GM10266 (cell line): ENCODE data around the gene ZNF813.
A peak's percentile ranks its signal among the peaks of the same experiment; 100 is the strongest.

ENCODE experiments used
- DNase-seq: peaks from one replicate; pipeline ENCODE4 v3.0.0; 2012; ENCODE audit errors: extremely low spot score
- CTCF ChIP-seq: IDR thresholded peaks from 2 replicates; pipeline ENCODE4 v1.5.1; 2012; ENCODE audit warnings: mild to moderate bottlenecking, low read depth; ENCODE audit not compliant: control insufficient read depth, insufficient read depth; ENCODE audit errors: missing control alignments

The ZNF813 gene

GRCh38 chr19:53518121-53518520, 50.6 kb downstream of the ZNF813 start:
- no peak for DNase-seq
- no peak for TF ChIP-seq CTCF

GRCh38 chr19:53518716-53519115, 51.2 kb downstream of the ZNF813 start:
- TF ChIP-seq CTCF: no peak
- DNase-seq: no peak

GRCh38 chr19:53519446-53519845, 51.9 kb downstream of the ZNF813 start:
- no peak for DNase-seq

GRCh38 chr19:53520163-53520546, 52.6 kb downstream of the ZNF813 start:
- DNase-seq: no peak
- no peak for TF ChIP-seq CTCF

More at GRCh38 chr19:53519446-53519845, 51.9 kb downstream of the ZNF813 start:
- no peak for TF ChIP-seq CTCF

- TF ChIP-seq CTCF: no peak
- peak; percentile 86 for DNase-seq
Observed at GRCh38 chr19:53520547-53521372, 53.2 kb downstream of the ZNF813 start.

- no peak for TF ChIP-seq CTCF
- DNase-seq: no peak
Observed at GRCh38 chr19:53521373-53522202, 54.1 kb downstream of the ZNF813 start.

- DNase-seq: no peak
- TF ChIP-seq CTCF: no peak
Observed at GRCh38 chr19:53525922-53526321, 58.4 kb downstream of the ZNF813 start.
